DND-41 (cell line): ENCODE results near the gene PPP1R13B.

Experiments used
- CTCF ChIP-seq: IDR thresholded peaks from 2 replicates; pipeline ENCODE4 v1.5.1; 2012; ENCODE audit warnings: borderline replicate concordance, low read length, moderate library complexity, mild to moderate bottlenecking; ENCODE audit not compliant: poor library complexity, severe bottlenecking; ENCODE audit errors: extremely low read depth
- EZH2 ChIP-seq: IDR thresholded peaks from 3 replicates; pipeline ENCODE4 v1.6.1; 2012; ENCODE audit warnings: borderline replicate concordance, low read depth, mild to moderate bottlenecking, moderate library complexity, low read length, inconsistent platforms; ENCODE audit not compliant: severe bottlenecking

GRCh38 chr14:103832046-103832445 lies 15.3 kb downstream of the PPP1R13B start:
- TF ChIP-seq CTCF (no peak), EZH2 (no peak)
